Thyroid gland (tissue), 4 donors: Measurements from ENCODE around the gene DENND1B.

Experiments
- CTCF ChIP-seq, 6 experiments: fragments of 200-600 bp in 3 of 6; fragments of 450-650 bp in 3 of 6; sonication (generic) in 3 of 6; IDR thresholded peaks; one replicate each; pipeline ENCODE4 v1.5.1; 2016 to 2019; ENCODE audit warnings: antibody characterized with exemption in 6 of 6, mild to moderate bottlenecking in 2 of 6, inconsistent platforms in 1 of 6, moderate library complexity in 1 of 6
- POLR2A ChIP-seq, 2 donors: fragments of 450-650 bp; IDR thresholded peaks; one replicate each; pipeline ENCODE4 v1.6.1; 2017; ENCODE audit warnings: antibody characterized with exemption in 2 of 2, mild to moderate bottlenecking in 2 of 2, moderate library complexity in 1 of 2

DNA sequence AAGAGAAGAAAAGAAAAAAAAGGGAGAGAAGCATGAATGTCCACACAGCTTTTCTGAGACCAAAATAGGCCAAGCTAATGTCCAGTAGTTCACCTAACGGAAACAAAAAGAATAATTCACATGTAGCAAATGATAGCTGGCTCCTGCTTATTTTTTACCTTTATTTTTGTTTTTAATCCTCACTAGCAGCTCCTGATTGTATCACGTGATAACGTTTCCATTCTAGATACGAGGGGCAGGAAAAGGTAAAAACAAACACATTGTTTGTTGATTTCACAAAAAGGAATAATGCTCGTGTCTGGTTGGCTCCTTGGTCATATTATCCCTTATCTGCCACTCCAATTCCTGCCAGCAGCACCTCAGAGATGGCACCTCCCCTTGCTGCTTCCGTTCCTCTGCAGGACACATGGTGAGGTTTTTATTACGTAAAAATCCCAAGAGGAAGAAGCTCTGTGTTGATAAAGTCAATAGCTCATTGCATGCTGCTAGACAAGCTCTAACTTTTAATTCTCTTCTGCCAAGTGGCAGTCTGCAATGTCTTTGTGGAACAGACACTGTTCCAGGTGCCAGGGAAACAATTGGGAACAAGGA is 305.6 kb downstream of the DENND1B start:
- TF ChIP-seq CTCF (IDR thresholded peaks at IDR 0.05) (no peak), POLR2A (IDR thresholded peaks at IDR 0.05) (no peak)
